GM23338 (cell line): ENCODE data around the gene DNAH6. TPM values are rescaled to one million over a fixed set of nuclear protein-coding genes. Genes with fewer than 3 reads are reported as not detected.

ENCODE experiments used
- ATAC-seq: fragments of 200-7000 bp; cut with Tn5 transposase; 3 replicates; pipeline ENCODE4 v1.9.1; 2020
- DNase-seq: peaks from one replicate; pipeline ENCODE4 v3.0.0-alpha.2; 2015; ENCODE audit warnings: low spot score
- H2AFZ ChIP-seq: fragments of 200-600 bp; sonication (generic); 2 replicates; pipeline ENCODE4 v1.8.0; 2016; ENCODE audit warnings: antibody characterized with exemption, mild to moderate bottlenecking, moderate library complexity
- H3F3A ChIP-seq: fragments of 200-600 bp; sonication (generic); replicated peaks from 2 replicates; pipeline ENCODE4 v1.8.0; 2017; ENCODE audit warnings: antibody characterized with exemption, mixed run types, low read depth
- H3K27ac ChIP-seq: fragments of 200-600 bp; sonication (generic); 2 replicates; pipeline ENCODE4 v1.6.1; 2016; ENCODE audit warnings: low read depth
- H3K27me3 ChIP-seq: fragments of 200-600 bp; sonication (generic); 2 replicates; pipeline ENCODE4 v1.8.0; 2016; ENCODE audit warnings: mild to moderate bottlenecking, mixed run types, moderate library complexity; ENCODE audit not compliant: insufficient read depth
- H3K36me3 ChIP-seq: fragments of 200-600 bp; sonication (generic); 2 replicates; pipeline ENCODE4 v1.8.0; 2016; ENCODE audit warnings: mild to moderate bottlenecking; ENCODE audit not compliant: insufficient read depth
- H3K4me1 ChIP-seq: fragments of 200-600 bp; sonication (generic); 2 replicates; pipeline ENCODE4 v1.8.0; 2016; ENCODE audit warnings: mild to moderate bottlenecking, moderate library complexity; ENCODE audit not compliant: insufficient read depth
- H3K4me2 ChIP-seq: fragments of 200-600 bp; sonication (generic); 2 replicates; pipeline ENCODE4 v1.7.1; 2017; ENCODE audit warnings: mixed run types
- H3K4me3 ChIP-seq: fragments of 200-600 bp; sonication (generic); 2 replicates; pipeline ENCODE4 v1.6.1; 2016; ENCODE audit warnings: mixed run types
- H3K79me2 ChIP-seq: fragments of 200-600 bp; sonication (generic); replicated peaks from 2 replicates; pipeline ENCODE4 v1.8.0; 2017; ENCODE audit warnings: mild to moderate bottlenecking; ENCODE audit not compliant: insufficient read depth
- H3K9me2 ChIP-seq: fragments of 200-600 bp; sonication (generic); 2 replicates; pipeline ENCODE4 v1.8.0; 2017; ENCODE audit not compliant: insufficient read depth
- H4K20me1 ChIP-seq: fragments of 200-600 bp; sonication (generic); replicated peaks from 2 replicates; pipeline ENCODE4 v1.8.0; 2017; ENCODE audit warnings: mild to moderate bottlenecking; ENCODE audit not compliant: insufficient read depth
- H3K27ac Mint-ChIP-seq: 2 replicates; pipeline ENCODE4 v1.8.0; 2020; ENCODE audit warnings: inconsistent platforms, mild to moderate bottlenecking, moderate library complexity, mixed read lengths
- H3K27me3 Mint-ChIP-seq: 3 replicates; pipeline ENCODE4 v1.8.0; 2022; ENCODE audit warnings: low read depth, mild to moderate bottlenecking, moderate library complexity, mixed read lengths, inconsistent platforms; ENCODE audit not compliant: insufficient read depth, poor library complexity
- H3K36me3 Mint-ChIP-seq: 3 replicates; pipeline ENCODE4 v1.8.0; 2021; ENCODE audit warnings: low read depth, mild to moderate bottlenecking, inconsistent platforms, moderate library complexity, mixed read lengths
- H3K4me1 Mint-ChIP-seq: 3 replicates; pipeline ENCODE4 v1.8.0; 2020; ENCODE audit warnings: mild to moderate bottlenecking, inconsistent platforms, mixed read lengths
- H3K4me3 Mint-ChIP-seq: 3 replicates; pipeline ENCODE4 v1.8.0; 2021; ENCODE audit warnings: moderate library complexity, mild to moderate bottlenecking, inconsistent platforms, mixed read lengths
- H3K9me3 Mint-ChIP-seq: 3 replicates; pipeline ENCODE4 v1.8.0; 2020; ENCODE audit warnings: moderate library complexity, mild to moderate bottlenecking, inconsistent platforms, mixed read lengths
- POLR2AphosphoS5 ChIP-seq: IDR thresholded peaks from 2 replicates; pipeline ENCODE4 v1.6.1; 2016; ENCODE audit warnings: antibody characterized with exemption, low read depth
- polyA plus RNA-seq: library from polyadenylated mRNA; unstranded; fragments of >200 nt; fragmentation: Nextera tagmentation; extraction: Ambion mirVana; gene quantifications from 2 replicates; pipeline ENCODE4 v1.2.1, GENCODE V29; 2016
- total RNA-seq: library from RNA; depleted of rRNA; stranded (reverse); fragments of >200 nt; shearing (Covaris generic); gene quantifications from 2 replicates; pipeline ENCODE4 v1.2.3, GENCODE V29; 2014
- TF ChIP-seq, protein P1 (sequence below): IDR thresholded peaks from one replicate; pipeline ENCODE4 v1.6.1; 2018; ENCODE audit warnings: antibody characterized with exemption; ENCODE audit not compliant: unreplicated experiment
- TF ChIP-seq, protein P2 (sequence below), 2 experiments: fragments of 200-600 bp in 1 of 2; sonication (generic) in 1 of 2; conservative IDR thresholded peaks; 2 replicates each; pipeline versions ENCODE4 v1.5.1 to v1.6.1; 2016 to 2017; ENCODE audit warnings: antibody characterized with exemption in 2 of 2, low read depth in 2 of 2, mild to moderate bottlenecking in 2 of 2, moderate library complexity in 1 of 2
- TF ChIP-seq, protein P3 (sequence below): IDR thresholded peaks from 2 replicates; pipeline ENCODE4 v1.6.1; 2016; ENCODE audit warnings: antibody characterized with exemption

The DNAH6 gene
- total and polyA plus RNA-seq, 2 experiments from 2014 or later = 0.27 to 0.31 TPM

DNA sequence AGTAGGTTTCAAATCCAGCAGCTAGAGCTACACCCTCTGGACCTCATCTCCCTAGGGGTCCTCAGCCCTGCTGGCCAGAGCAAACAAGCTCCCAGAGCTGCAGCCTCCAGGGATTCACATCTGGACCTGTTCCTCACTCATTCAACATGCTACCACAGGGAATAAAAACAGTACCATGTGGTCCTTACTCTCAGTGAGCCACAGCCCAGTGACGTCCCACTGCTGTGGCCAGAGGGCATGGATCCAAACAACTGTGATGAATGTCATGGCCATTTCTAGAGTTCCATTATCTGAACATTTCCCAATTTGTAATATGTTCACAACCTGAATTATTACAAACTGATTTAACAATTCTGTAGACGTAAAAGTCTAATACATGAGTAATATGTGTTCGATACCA is 186.6 kb downstream of the DNAH6 start:
- Mint-ChIP-seq H3K4me1 (no peaks in the 10 kb centered on the region), H3K9me3 (peaks cover 16% of the 10 kb centered on the region; the same call in 2 of the 3 replicates), H3K27ac (no peak overlapping the region), H3K27me3 (no peaks in the 10 kb centered on the region), H3K36me3 (no peaks in the 10 kb centered on the region), H3K4me3 (no peak overlapping the region)
- Histone ChIP-seq H3K4me2 (no peak overlapping the region), H4K20me1 (no peaks in the 10 kb centered on the region), H3K79me2 (no peaks in the 10 kb centered on the region), H3K27ac (no peak overlapping the region), H3F3A (no peaks in the 10 kb centered on the region), H3K9me2 (peaks cover 4% of the 10 kb centered on the region), H2AFZ (no peak overlapping the region), H3K4me3 (no peak overlapping the region), H3K4me1 (no peaks in the 10 kb centered on the region), H3K27me3 (no peaks in the 10 kb centered on the region), H3K36me3 (no peaks in the 10 kb centered on the region)
- no peak for DNase-seq
- no peak for ATAC-seq
- TF ChIP-seq POLR2AphosphoS5 = no peak
- TF ChIP-seq, protein P1, sequence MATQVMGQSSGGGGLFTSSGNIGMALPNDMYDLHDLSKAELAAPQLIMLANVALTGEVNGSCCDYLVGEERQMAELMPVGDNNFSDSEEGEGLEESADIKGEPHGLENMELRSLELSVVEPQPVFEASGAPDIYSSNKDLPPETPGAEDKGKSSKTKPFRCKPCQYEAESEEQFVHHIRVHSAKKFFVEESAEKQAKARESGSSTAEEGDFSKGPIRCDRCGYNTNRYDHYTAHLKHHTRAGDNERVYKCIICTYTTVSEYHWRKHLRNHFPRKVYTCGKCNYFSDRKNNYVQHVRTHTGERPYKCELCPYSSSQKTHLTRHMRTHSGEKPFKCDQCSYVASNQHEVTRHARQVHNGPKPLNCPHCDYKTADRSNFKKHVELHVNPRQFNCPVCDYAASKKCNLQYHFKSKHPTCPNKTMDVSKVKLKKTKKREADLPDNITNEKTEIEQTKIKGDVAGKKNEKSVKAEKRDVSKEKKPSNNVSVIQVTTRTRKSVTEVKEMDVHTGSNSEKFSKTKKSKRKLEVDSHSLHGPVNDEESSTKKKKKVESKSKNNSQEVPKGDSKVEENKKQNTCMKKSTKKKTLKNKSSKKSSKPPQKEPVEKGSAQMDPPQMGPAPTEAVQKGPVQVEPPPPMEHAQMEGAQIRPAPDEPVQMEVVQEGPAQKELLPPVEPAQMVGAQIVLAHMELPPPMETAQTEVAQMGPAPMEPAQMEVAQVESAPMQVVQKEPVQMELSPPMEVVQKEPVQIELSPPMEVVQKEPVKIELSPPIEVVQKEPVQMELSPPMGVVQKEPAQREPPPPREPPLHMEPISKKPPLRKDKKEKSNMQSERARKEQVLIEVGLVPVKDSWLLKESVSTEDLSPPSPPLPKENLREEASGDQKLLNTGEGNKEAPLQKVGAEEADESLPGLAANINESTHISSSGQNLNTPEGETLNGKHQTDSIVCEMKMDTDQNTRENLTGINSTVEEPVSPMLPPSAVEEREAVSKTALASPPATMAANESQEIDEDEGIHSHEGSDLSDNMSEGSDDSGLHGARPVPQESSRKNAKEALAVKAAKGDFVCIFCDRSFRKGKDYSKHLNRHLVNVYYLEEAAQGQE = no peak
- TF ChIP-seq, protein P2, sequence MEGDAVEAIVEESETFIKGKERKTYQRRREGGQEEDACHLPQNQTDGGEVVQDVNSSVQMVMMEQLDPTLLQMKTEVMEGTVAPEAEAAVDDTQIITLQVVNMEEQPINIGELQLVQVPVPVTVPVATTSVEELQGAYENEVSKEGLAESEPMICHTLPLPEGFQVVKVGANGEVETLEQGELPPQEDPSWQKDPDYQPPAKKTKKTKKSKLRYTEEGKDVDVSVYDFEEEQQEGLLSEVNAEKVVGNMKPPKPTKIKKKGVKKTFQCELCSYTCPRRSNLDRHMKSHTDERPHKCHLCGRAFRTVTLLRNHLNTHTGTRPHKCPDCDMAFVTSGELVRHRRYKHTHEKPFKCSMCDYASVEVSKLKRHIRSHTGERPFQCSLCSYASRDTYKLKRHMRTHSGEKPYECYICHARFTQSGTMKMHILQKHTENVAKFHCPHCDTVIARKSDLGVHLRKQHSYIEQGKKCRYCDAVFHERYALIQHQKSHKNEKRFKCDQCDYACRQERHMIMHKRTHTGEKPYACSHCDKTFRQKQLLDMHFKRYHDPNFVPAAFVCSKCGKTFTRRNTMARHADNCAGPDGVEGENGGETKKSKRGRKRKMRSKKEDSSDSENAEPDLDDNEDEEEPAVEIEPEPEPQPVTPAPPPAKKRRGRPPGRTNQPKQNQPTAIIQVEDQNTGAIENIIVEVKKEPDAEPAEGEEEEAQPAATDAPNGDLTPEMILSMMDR (conservative IDR thresholded peaks at IDR 0.05; ENCODE audit: low read depth in 2 of 2) = no peak
- TF ChIP-seq, protein P3, sequence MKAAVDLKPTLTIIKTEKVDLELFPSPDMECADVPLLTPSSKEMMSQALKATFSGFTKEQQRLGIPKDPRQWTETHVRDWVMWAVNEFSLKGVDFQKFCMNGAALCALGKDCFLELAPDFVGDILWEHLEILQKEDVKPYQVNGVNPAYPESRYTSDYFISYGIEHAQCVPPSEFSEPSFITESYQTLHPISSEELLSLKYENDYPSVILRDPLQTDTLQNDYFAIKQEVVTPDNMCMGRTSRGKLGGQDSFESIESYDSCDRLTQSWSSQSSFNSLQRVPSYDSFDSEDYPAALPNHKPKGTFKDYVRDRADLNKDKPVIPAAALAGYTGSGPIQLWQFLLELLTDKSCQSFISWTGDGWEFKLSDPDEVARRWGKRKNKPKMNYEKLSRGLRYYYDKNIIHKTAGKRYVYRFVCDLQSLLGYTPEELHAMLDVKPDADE = no peak

DNA sequence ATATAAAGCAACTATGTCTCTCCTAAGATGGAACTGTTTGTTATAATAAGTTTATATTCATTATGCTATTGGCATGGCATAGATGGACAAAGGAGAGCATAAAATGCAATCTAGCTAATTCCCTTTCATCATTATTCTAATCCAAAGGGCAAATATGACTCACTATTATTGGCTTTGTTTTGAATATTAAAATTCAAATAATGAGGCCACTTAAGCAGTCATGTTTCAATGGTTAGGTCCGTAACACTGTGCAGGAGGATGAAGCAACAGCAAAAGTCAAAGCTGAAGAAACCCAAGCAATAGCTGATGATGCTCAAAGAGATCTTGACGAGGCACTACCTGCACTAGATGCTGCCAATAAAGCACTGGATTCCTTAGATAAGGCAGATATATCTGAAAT is 187.5 kb downstream of the DNAH6 start:
- no peaks in the 10 kb centered on the region for H3K4me1 Mint-ChIP-seq
- Histone ChIP-seq H3K27ac (no peak overlapping the region), H3F3A (no peaks in the 10 kb centered on the region), H3K4me2 (no peak overlapping the region), H3K27me3 (no peaks in the 10 kb centered on the region), H3K79me2 (no peaks in the 10 kb centered on the region), H3K4me1 (no peaks in the 10 kb centered on the region), H3K36me3 (no peaks in the 10 kb centered on the region), H3K9me2 (peaks cover 4% of the 10 kb centered on the region), H2AFZ (no peak overlapping the region), H4K20me1 (no peaks in the 10 kb centered on the region), H3K4me3 (no peak overlapping the region)
- no peak overlapping the region for H3K4me3 Mint-ChIP-seq
- H3K27ac Mint-ChIP-seq = no peak overlapping the region
- peaks cover 16% of the 10 kb centered on the region; the same call in 2 of the 3 replicates for H3K9me3 Mint-ChIP-seq
- peaks cover 1% of the 10 kb centered on the region for H3K27me3 Mint-ChIP-seq
- ATAC-seq (no peak), DNase-seq (no peak)
- H3K36me3 Mint-ChIP-seq = no peaks in the 10 kb centered on the region
- TF ChIP-seq, protein P1 = no peak
